HG03066 (cell line): ENCODE measurements around the gene PCSK7.

Experiments
- ATAC-seq: cut with Tn5 transposase; IDR thresholded peaks from one replicate; pipeline ENCODE4 v1.9.1; 2021; ENCODE audit warnings: low read depth; ENCODE audit not compliant: unreplicated experiment

PCSK7 gene

DNA sequence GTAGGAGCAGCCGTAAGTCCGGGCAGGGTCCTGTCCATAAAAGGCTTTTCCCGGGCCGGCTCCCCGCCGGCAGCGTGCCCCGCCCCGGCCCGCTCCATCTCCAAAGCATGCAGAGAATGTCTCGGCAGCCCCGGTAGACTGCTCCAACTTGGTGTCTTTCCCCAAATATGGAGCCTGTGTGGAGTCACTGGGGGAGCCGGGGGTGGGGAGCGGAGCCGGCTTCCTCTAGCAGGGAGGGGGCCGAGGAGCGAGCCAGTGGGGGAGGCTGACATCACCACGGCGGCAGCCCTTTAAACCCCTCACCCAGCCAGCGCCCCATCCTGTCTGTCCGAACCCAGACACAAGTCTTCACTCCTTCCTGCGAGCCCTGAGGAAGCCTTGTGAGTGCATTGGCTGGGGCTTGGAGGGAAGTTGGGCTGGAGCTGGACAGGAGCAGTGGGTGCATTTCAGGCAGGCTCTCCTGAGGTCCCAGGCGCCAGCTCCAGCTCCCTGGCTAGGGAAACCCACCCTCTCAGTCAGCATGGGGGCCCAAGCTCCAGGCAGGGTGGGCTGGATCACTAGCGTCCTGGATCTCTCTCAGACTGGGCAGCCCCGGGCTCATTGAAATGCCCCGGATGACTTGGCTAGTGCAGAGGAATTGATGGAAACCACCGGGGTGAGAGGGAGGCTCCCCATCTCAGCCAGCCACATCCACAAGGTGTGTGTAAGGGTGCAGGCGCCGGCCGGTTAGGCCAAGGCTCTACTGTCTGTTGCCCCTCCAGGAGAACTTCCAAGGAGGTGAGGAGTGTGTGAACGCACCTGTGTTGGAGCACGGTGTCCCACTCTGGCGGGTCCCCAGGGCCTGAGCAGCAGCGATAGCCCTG, 32.6 kb downstream of the PCSK7 start, which contains the start of gene TAGLN:
TSS of gene TAGLN (plus strand) at position 318 of the 863 bp plus-strand sequence. CDS start 3,644 bp downstream, outside the sequence.
- no peak for ATAC-seq

DNA sequence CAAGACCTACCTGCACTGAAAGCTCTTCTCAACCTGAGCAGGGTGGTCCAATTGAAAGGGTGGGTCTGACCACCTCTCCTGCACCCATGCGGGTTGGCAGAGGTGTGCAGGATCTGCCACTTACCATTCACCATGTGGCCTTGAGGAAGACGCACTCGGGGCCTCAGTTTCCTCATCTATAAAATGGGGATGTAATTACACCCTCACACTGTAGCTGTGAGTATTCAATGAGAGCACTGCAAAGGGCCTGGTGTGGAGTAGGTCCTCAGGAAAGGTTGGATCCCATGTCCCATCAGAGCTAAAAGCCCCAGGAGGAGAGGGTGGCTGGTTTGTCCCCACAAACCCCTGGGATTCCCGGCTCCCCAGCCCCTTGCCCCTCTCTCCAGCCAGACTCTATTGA, 33.3 kb downstream of the PCSK7 start:
- ATAC-seq, result no peak

DNA sequence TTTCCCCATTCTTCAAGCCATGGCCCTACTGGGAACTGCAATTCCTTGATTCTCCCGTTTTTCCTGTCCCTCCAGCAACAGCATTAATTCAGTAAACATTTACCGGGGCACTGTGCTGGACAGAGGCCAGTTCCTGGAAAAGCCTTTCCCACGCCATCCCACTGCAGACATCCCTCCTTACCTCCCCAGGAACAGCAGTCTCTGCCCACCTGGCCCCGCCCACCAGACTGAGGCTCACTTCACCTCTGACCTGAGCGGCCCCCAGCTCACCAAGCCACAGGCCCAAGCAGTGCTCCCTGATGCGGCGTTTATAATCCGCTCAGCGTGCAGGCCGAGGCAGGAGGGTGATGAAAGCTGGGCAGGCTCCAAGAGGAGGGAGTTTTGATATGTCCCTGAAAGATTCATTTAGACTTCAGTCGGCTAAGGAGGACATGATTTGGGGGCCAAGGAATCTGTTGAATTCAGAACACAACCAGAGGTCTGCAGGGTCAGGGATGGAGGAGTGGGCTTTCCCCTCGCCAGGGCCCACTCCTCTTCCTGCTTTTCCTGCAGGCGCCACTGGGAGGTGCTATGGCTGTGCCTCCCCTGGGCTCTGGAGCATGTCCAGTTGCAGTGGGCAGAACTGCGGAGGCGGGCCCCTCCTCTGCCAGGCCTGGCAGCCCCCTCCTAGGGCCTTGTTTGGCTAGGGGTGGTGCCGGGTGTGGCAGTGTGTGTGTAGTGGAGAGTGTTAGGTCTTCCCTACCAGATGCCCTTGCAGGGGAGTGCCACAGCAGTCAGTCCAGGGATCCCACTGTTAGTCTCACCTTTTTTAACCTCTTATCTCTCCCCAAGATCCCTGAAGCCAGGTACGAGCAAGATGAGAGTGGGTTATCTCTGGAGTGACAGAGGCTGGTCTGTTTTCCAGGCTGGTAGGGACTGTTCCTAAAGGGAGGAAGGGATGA, 34.1 kb downstream of the PCSK7 start:
- no peak for ATAC-seq

DNA sequence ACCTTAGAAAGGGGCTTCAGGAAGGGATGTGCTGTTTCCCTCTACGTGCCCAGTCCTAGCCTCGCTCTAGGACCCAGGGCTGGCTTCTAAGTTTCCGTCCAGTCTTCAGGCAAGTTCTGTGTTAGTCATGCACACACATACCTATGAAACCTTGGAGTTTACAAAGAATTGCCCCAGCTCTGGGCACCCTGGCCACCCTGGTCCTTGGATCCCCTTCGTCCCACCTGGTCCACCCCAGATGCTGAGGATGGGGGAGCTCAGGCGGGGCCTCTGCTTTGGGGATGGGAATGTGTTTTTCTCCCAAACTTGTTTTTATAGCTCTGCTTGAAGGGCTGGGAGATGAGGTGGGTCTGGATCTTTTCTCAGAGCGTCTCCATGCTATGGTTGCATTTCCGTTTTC, 34.9 kb downstream of the PCSK7 start:
- no peak for ATAC-seq

DNA sequence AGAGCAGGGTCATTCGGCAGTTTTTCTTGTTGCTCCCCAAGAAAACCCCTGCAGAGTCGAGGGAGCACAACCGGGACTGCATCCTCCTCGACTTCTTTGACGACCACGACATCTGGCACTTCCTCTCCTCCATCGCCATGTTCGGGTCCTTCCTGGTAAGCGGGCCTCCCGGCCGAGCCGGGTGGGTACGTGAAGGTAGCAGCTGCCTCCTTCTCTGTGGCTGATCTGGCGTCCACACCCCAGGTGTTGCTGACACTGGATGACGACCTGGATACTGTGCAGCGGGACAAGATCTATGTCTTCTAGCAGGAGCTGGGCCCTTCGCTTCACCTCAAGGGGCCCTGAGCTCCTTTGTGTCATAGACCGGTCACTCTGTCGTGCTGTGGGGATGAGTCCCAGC, 36.1 kb downstream of the PCSK7 start:
- ATAC-seq, result no peak

DNA sequence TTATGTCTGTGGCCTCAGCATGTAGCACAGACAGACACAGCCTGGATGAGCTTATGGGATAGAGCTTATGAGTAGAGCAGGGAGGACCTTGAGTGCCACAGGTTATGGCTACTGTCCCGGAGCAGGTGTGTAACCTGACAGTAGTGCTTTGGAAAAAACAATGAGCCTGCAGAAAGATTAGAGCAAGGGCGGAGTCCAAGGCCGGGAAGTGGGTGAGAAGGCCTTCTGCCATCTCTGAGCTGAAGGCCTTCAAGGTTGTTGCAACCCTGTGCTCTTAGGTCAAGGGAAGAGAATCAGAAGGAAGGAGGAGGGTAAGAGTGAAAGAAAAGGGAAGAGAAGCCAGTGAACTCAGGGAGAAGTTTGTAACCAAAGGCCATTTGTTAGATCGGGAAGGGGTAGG, 36.6 kb downstream of the PCSK7 start:
- no peak for ATAC-seq

DNA sequence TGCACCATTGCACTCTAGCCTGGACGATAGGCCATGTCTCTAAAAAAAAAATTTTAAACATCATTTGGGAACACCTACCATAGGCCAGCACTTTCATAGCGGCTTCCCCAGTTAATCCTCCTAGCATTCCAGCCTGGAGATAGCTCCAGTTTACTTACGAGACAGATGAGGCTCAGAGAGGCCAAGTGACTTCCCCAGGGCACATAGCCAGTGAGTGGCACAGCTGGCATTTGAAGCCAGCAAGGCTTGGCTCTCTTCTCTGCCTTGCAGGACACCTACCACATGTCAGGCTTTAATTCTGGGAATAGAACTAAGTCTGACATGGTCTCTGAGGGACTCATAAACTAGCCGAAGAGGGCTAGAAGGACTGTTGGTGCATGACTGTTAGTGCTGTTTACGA, 37.6 kb downstream of the PCSK7 start:
- ATAC-seq, result no peak

DNA sequence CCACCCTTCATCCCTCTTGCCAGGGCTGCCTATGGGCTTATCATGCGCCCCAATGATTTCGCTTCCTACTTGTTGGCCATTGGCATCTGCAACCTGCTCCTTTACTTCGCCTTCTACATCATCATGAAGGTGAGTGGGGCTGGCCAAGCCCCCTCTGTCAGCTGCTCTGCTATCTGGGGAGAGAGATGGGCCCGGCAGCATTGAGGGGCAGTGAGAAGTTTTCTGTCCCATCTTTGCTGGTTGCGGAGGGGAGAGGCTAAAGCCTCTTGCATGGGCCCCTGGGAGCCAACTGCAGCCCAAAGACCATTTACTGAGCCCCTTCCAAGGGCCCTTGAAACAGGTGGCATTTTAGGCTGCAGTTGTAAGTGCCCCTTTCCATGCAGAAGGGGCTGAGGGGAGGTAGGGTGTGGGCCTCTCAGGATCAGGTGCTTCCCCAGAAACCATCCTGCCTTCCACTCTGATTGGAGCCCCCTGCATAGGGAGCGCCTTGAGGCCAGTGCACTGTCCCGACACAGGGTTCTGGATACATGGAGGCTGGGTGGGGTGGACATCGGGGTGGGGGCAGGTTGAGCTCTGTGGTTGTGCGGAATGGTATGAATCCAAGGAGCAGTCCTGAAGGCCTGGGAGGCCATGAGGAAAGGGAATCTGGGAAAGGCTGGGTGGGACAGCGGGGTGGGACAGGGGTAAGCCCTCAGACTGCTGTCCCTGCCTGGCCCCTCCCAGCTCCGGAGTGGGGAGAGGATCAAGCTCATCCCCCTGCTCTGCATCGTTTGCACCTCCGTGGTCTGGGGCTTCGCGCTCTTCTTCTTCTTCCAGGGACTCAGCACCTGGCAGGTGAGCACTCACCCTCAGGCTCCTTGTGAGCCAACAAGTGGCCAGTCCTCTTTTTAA, 38.5 kb downstream of the PCSK7 start:
- ATAC-seq, result no peak

DNA sequence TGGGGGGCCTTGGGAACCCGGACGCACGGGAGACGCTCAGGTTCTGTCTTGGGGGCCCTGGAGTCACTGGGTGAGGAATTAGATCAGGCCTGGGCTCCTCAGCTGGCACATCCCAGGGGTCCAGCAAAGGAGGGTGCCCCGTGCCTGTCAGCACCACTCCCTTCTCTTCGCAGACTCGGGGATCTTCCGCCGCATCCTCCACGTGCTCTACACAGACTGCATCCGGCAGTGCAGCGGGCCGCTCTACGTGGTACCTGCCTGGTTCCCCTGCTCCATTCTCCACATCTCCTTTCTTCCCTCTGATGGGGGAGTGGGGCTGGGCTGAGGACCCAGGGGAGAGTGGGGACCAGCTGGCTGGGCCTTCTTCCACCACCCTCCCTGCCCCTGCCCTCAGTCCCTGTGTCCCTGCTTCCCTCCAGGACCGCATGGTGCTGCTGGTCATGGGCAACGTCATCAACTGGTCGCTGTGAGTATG, 39.4 kb downstream of the PCSK7 start:
- no peak for ATAC-seq

DNA sequence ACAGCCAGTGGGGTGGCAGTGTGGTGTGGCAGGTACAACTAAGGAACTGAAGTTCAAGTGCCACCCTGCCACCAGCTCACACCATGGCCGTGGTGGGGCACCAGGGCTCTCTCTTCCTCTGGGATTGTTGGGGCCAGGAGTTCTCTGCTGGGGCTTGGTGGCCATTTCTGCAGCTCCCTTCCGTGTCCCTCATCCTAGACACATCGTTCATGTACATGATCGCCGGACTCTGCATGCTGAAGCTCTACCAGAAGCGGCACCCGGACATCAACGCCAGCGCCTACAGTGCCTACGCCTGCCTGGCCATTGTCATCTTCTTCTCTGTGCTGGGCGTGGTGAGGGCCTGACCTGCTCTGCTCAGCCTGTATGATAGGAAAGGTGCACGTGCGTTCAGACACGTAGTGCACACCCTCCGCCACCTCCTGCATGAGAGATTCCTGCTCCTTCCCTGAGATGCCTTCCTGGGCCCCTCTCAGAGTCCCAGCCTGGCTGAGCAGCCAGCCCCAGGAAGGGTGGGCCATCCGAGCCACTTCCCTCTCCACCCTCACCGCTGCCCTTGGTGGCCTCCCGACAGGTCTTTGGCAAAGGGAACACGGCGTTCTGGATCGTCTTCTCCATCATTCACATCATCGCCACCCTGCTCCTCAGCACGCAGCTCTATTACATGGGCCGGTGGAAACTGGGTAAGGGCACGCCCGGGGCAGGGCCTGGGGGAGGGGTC, 40.0 kb downstream of the PCSK7 start:
- no peak for ATAC-seq

DNA sequence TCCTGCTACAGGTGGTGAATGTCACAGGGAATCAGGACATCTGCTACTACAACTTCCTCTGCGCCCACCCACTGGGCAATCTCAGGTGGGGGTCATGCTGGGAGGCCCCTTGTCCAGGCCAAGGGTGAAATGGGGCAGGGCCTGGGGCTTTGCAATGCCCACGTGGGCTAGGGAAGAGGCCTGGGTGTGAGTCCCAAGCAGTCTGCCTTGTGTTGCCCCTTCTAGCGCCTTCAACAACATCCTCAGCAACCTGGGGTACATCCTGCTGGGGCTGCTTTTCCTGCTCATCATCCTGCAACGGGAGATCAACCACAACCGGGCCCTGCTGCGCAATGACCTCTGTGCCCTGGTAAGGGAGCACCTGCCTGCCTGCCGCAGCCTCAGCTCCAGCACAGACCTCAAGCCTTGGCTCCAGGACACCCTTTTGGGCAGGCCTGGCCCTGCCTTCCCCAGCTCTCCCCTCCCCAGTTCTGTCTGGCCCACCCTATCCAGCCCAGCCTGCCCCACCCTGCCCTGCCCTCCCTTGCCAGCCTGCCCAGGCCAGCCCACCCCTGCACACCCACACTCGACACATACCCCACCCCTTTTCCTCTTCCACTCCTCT, 41.8 kb downstream of the PCSK7 start:
- no peak for ATAC-seq

DNA sequence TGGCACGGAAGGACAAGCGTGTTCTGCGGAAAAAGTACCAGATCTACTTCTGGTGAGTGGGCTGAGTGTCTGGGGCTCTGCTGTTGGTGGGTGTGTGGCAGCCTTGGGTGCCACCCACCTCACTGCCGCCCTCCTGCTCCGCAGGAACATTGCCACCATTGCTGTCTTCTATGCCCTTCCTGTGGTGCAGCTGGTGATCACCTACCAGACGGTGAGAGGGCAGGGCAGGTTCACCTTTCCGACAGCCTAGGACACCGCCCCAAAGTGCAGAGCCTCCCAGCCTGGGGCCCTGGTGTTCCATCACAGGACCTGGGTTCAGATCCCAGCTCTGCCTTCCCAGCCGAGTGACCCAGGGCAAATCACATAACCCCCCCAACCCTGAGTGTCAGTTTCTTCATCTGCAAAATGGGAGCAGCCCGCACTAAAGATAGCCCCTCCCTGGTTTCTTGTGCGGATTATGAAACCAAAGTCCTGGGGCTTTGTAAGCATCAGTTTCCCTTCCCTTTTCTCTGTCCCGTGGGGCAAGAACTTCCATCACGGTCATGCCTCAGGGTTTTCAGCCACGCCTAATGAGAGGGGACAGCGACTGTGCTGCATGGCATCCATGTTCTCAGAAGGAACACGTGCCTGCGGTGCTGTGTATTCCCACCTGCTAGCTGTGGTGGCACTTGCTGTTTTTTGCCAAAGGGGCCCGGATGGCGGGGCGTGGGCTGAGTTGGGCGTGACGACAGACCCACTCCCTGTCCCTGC, 42.5 kb downstream of the PCSK7 start:
- no peak for ATAC-seq

DNA sequence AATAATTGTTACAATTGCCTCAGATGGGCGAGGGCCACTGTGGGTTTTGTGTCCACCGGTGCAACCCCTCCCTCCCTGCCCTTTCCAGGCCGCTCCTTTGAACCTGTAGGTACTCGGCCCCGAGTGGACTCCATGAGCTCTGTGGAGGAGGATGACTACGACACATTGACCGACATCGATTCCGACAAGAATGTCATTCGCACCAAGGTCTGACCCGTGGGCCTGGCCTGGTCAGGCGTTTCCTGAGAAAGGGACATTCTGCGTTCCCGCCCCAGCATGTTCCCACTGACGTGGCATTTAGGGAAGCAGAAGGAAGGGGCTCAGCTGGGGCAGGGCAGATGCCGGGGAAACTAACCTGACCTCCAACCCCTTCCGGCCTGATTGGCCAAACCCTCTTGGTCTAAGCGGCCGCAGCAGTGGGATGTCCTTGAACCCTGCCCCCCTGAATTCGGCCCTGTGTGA, 43.2 kb downstream of the PCSK7 start:
- no peak for ATAC-seq

DNA sequence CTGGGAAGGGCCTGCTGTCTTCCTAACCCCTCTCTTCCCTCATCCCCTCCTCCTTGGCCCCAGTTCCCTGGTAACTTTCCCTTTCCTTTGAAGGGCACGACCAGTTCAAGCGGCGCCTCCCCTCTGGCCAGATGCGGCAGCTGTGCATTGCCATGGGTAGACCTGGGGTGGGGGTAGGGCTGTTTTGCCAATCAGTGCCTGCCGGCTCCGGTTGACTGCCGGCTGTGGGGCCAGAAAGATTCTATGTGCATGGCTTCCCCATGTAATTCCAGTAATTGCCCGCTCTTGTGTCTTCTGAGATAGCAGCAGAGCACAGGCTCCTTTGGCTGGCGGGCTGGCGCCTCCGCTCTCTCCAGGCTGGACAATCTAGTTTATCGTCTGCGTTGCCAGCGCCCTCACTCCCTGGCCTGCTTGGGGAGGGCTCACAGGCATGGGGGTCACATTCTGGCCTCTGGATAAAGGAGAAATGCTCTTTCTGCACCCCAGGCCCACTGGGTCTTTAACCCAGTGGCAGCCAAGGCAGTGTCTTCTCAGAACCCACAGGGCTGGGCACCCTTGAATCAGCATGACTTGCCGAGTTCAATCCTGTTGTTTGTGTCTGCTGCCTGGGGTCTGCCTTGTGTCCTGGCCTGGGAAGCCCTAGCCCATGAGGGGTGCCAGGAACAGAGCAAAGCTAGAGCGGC, 43.9 kb downstream of the PCSK7 start:
- ATAC-seq, result no peak

DNA sequence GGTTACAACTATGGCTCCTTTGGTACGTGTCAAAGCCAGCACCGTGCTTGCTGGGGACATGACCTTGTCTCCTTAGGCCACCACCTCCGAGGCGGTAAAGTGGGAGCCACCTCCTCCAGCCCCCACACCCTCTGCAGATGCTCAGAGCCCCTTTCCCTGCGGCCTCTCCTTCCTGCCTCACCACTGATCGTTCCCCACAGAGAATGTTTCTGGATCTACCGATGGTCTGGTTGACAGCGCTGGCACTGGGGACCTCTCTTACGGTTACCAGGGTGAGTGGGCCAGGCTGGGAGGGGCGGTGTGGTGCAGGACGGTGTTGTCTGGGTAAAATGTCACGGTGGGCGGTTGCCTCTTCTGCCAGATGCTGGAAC, 44.5 kb downstream of the PCSK7 start:
- no peak for ATAC-seq

DNA sequence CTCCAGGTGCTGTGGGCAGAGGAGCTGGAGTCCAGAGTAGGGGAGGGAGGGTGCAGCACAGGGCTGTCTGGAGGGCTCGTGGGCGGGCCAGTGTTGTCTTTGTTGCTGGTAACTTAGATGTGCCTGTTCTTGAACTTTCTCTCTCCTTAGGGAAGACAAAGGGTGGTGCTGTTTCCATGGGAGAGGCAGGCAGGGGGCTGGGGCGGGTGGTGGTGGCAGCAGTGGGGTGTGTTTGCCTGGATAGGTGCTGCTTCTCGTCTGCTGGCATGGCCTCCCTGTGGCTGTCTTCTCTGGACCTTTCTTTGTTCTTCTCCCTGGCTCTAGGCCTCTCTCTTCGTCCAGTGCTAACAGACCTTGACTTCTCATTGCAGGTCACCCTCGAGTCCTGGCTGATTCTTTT, 44.9 kb downstream of the PCSK7 start:
- no peak for ATAC-seq

DNA sequence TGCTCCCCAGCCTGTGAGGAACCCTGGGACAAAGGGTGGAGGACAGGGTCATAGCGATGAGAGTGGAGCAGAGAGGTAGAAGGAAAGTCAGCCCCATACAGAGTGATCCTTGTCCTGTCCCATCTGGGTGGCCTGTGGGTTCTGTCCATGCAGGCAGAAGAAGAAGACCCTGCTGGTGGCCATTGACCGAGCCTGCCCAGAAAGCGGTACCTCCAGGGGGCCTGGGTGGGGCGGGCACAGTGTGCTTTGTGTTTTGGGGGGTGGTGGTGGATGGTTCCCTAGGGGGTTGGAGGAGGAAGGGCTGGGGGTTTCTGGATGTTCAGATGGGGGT, 45.5 kb downstream of the PCSK7 start:
- ATAC-seq, result no peak

DNA sequence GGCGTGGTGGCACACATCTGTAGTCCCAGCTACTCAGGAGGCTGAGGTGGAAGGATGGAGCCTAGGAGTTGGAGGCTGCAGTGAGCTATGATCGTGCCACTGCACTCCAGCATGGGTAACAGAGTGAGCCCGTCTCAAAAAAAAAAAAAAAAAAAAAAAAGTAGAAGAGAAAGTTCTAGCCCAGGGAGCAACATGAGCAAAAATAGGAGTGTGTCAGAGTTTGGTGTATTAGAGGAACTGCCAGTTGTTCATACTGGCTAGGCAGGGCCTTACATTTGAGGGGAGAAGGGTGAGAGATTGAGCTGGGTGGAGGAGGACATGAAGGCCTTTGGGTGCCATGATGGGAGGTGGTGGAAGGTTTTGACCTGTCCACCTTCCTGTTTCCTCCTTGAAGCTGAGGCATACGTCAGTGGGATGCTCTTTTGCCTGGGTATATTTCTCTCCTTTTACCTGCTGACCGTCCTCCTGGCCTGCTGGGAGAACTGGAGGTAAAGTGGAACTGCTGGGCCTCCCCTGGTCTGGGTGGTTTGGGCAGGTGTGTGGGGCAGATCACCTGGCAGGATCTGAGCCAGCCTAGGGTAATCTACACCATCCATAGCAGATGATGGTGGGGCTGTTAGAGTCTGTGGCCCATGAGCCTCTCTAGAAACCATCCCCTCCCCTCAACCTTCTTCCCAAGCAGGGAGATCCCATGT, 46.0 kb downstream of the PCSK7 start:
- no peak for ATAC-seq
